ENCODE results near the gene NVL. TPM values are rescaled to one million over a fixed set of nuclear protein-coding genes. Genes with fewer than 3 reads are reported as not detected.

NVL gene
- polyA plus RNA-seq, 1 of the 3 experiments (the other 2 are of a cell fraction): 12.4 TPM

GRCh38 chr1:224196813-224197600, 133.0 kb downstream of the NVL start:
- no peak overlapping the region for H3K9ac ChIP-seq
- DNase-seq: no peak
- CTCF ChIA-PET: interaction anchor here (0.7 kb wide), 1 partner anchor 10 kb away, joined by 3 read pairs; no protein-coding TSS in a partner anchor
- TF ChIP-seq, protein P1, sequence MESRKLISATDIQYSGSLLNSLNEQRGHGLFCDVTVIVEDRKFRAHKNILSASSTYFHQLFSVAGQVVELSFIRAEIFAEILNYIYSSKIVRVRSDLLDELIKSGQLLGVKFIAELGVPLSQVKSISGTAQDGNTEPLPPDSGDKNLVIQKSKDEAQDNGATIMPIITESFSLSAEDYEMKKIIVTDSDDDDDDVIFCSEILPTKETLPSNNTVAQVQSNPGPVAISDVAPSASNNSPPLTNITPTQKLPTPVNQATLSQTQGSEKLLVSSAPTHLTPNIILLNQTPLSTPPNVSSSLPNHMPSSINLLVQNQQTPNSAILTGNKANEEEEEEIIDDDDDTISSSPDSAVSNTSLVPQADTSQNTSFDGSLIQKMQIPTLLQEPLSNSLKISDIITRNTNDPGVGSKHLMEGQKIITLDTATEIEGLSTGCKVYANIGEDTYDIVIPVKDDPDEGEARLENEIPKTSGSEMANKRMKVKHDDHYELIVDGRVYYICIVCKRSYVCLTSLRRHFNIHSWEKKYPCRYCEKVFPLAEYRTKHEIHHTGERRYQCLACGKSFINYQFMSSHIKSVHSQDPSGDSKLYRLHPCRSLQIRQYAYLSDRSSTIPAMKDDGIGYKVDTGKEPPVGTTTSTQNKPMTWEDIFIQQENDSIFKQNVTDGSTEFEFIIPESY (IDR thresholded peaks at IDR 0.05; ENCODE audit: borderline replicate concordance, low read depth): no peak
- TF ChIP-seq GABPA (IDR thresholded peaks at IDR 0.05; ENCODE audit: low read depth) (no peak), ELF1 (IDR thresholded peaks at IDR 0.05) (no peak), EZH2phosphoT487 (IDR thresholded peaks at IDR 0.05; ENCODE audit: borderline replicate concordance, low read depth) (no peak), RFX5 (IDR thresholded peaks at IDR 0.05; ENCODE audit: low read length) (no peak), GATA2 (CRISPR knock-in tag; IDR thresholded peaks at IDR 0.05) (no peak), YY1 (IDR thresholded peaks at IDR 0.05; ENCODE audit: low read depth) (no peak), TAF1 (IDR thresholded peaks at IDR 0.05; ENCODE audit: borderline replicate concordance, low read depth, low read length) (no peak), MXI1 (IDR thresholded peaks at IDR 0.05; ENCODE audit: low read depth, low read length) (no peak), CHD2 (IDR thresholded peaks at IDR 0.05; ENCODE audit: low read length, partially characterized antibody) (no peak), RAD21 (IDR thresholded peaks at IDR 0.05; ENCODE audit: low read length) (no peak), TCF12 (IDR thresholded peaks at IDR 0.05) (no peak), NFIC (IDR thresholded peaks at IDR 0.05; ENCODE audit: borderline replicate concordance) (no peak), MEF2A (IDR thresholded peaks at IDR 0.05; ENCODE audit: borderline replicate concordance, low read depth) (no peak), USF1 (IDR thresholded peaks at IDR 0.05; ENCODE audit: borderline replicate concordance, low read depth) (no peak), FOXM1 (IDR thresholded peaks at IDR 0.05; ENCODE audit: low read depth) (no peak), FOSL2 (IDR thresholded peaks at IDR 0.05; ENCODE audit: borderline replicate concordance, low read depth) (no peak), TEAD4 (IDR thresholded peaks at IDR 0.05; ENCODE audit: borderline replicate concordance, insufficient read depth) (no peak)
- TF ChIP-seq, protein P2, sequence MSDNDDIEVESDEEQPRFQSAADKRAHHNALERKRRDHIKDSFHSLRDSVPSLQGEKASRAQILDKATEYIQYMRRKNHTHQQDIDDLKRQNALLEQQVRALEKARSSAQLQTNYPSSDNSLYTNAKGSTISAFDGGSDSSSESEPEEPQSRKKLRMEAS (IDR thresholded peaks at IDR 0.05; ENCODE audit: low read depth): no peak
- TF ChIP-seq, protein P3, sequence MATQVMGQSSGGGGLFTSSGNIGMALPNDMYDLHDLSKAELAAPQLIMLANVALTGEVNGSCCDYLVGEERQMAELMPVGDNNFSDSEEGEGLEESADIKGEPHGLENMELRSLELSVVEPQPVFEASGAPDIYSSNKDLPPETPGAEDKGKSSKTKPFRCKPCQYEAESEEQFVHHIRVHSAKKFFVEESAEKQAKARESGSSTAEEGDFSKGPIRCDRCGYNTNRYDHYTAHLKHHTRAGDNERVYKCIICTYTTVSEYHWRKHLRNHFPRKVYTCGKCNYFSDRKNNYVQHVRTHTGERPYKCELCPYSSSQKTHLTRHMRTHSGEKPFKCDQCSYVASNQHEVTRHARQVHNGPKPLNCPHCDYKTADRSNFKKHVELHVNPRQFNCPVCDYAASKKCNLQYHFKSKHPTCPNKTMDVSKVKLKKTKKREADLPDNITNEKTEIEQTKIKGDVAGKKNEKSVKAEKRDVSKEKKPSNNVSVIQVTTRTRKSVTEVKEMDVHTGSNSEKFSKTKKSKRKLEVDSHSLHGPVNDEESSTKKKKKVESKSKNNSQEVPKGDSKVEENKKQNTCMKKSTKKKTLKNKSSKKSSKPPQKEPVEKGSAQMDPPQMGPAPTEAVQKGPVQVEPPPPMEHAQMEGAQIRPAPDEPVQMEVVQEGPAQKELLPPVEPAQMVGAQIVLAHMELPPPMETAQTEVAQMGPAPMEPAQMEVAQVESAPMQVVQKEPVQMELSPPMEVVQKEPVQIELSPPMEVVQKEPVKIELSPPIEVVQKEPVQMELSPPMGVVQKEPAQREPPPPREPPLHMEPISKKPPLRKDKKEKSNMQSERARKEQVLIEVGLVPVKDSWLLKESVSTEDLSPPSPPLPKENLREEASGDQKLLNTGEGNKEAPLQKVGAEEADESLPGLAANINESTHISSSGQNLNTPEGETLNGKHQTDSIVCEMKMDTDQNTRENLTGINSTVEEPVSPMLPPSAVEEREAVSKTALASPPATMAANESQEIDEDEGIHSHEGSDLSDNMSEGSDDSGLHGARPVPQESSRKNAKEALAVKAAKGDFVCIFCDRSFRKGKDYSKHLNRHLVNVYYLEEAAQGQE (IDR thresholded peaks at IDR 0.05; ENCODE audit: low read depth, low read length): no peak
- peaks cover 11 to 12% of the 10 kb centered on the region in 2 experiments for H3K36me3 ChIP-seq (replicated peaks in 1 of 2; ENCODE audit: control insufficient read depth in 1 of 2, insufficient read depth in 2 of 2, low read length in 1 of 2)
- H3K4me3 ChIP-seq (ENCODE audit: low read depth in 2 of 2, low read length in 1 of 2): no peak overlapping the region
- peaks cover 6% of the 10 kb centered on the region for H3F3A ChIP-seq (replicated peaks; ENCODE audit: insufficient read depth)
- H3K27me3 ChIP-seq (ENCODE audit: insufficient read depth): no peaks in the 10 kb centered on the region
- no peak overlapping the region for H3K27ac ChIP-seq (ENCODE audit: low read depth in 2 of 2, low read length in 1 of 2)
- peaks cover 16% of the 10 kb centered on the region; the same call in 1 of the 2 replicates for H3K79me2 ChIP-seq (ENCODE audit: insufficient read depth)
- no peak overlapping the region for H2AFZ ChIP-seq (ENCODE audit: low read depth)
- H3K4me1 ChIP-seq (ENCODE audit: control insufficient read depth in 1 of 2, insufficient read depth in 2 of 2, low read depth in 1 of 2, low read length in 1 of 2): peaks cover 0 to 2% of the 10 kb centered on the region in 2 experiments; a peak in 1 of 4 replicates
- no peaks in the 10 kb centered on the region for H4K20me1 ChIP-seq (ENCODE audit: insufficient read depth)
- WGBS (ENCODE audit: low lambda C conversion rate): 76% methylated on average over 5 of the region's 5 CpGs
- POLR2A ChIA-PET: no interaction called here
- H3K4me2 ChIP-seq: no peak overlapping the region
- H3K9me2 ChIP-seq: no peaks in the 10 kb centered on the region
- H3K9me3 ChIP-seq: no peaks in the 10 kb centered on the region

Measured in SK-N-SH (cell line).